HCT116 (cell line): Measurements from ENCODE around the gene KIF21B. TPM values are rescaled to one million over a fixed set of nuclear protein-coding genes. Genes with fewer than 3 reads are reported as not detected.

Experiments
- ATAC-seq: fragments of 200-7000 bp; cut with Tn5 transposase; 2 replicates; pipeline ENCODE4 v1.9.1; 2020; ENCODE audit warnings: mild to moderate bottlenecking, moderate library complexity
- BruUV-seq: library from RNA; stranded (reverse); fragments of 400-500 nt; replicated peaks from 2 replicates; lab custom pipeline; 2021; lab: Mats Ljungman, UMichigan
- CTCF ChIA-PET: fragments of 300-600 bp; sonication (Branson Sonifier 250); formaldehyde crosslinking; loops from one replicate; lab custom pipeline; 2021; ENCODE audit warnings: antibody characterized with exemption; lab: Charles Lee
- POLR2A ChIA-PET: fragments of 300-600, 350-600 bp; sonication (Branson Sonifier 250); formaldehyde crosslinking; loops from one replicate; lab custom pipeline; 2021; ENCODE audit warnings: antibody characterized with exemption; lab: Charles Lee
- RAD21 ChIA-PET, 2 experiments: fragments of 300-600 bp; sonication (Branson Sonifier 250); formaldehyde crosslinking; loops; one replicate each; lab custom pipeline; 2023; ENCODE audit warnings: low total read pairs in 2 of 2; ENCODE audit not compliant: uncharacterized antibody in 2 of 2, unreplicated experiment in 2 of 2, low non-redundant PET in 1 of 2; lab: Charles Lee
- DNase-seq: peaks from one replicate; pipeline ENCODE4 v3.0.0-alpha.2; 2010; ENCODE audit warnings: low read depth, low spot score
- H2AFZ ChIP-seq: fragments of 200-600 bp; shearing (Covaris generic), sonication (generic); 2 replicates; pipeline ENCODE4 v1.6.1; 2017; ENCODE audit warnings: low read depth, mixed run types, mixed read lengths, antibody characterized with exemption, low read length; ENCODE audit not compliant: poor library complexity, severe bottlenecking
- H3K27ac ChIP-seq: 2 replicates; pipeline ENCODE4 v1.5.1; 2012; ENCODE audit warnings: low read depth, low read length
- H3K27me3 ChIP-seq: fragments of 200-600 bp; sonication (generic); 2 replicates; pipeline ENCODE4 v1.6.1; 2016; ENCODE audit warnings: mixed run types, low read length, mixed read lengths; ENCODE audit not compliant: insufficient read depth
- H3K36me3 ChIP-seq, 2 experiments: fragments of 200-500 bp in 1 of 2; fragments of 200-600 bp in 1 of 2; sonication (Bioruptor generic) in 1 of 2; sonication (generic) in 1 of 2; 2 replicates each; pipeline versions ENCODE4 v1.5.1 to v1.6.1; 2014 to 2016; ENCODE audit warnings: low read length in 2 of 2, inconsistent platforms in 1 of 2, mixed read lengths in 1 of 2, mixed run types in 1 of 2; ENCODE audit not compliant: insufficient read depth in 2 of 2, control insufficient read depth in 1 of 2
- H3K4me1 ChIP-seq, 2 experiments: fragments of 200-600 bp in 1 of 2; sonication (generic) in 1 of 2; 2 replicates each; pipeline versions ENCODE4 v1.5.1 to v1.6.1; 2012 to 2017; ENCODE audit warnings: low read length in 2 of 2, inconsistent platforms in 1 of 2, mild to moderate bottlenecking in 1 of 2, mixed read lengths in 1 of 2, mixed run types in 1 of 2, moderate library complexity in 1 of 2; ENCODE audit not compliant: insufficient read depth in 2 of 2, control insufficient read depth in 1 of 2
- H3K4me2 ChIP-seq: fragments of 200-600 bp; sonication (generic); 2 replicates; pipeline ENCODE4 v1.6.1; 2017; ENCODE audit warnings: mixed run types, low read length, mixed read lengths
- H3K4me3 ChIP-seq, 2 experiments: fragments of 200-600 bp in 1 of 2; sonication (generic) in 1 of 2; replicated peaks in 1 of 2; 2 replicates each; pipeline ENCODE4 v1.5.1; 2011 to 2016; ENCODE audit warnings: low read length in 2 of 2, control low read depth in 1 of 2, low read depth in 1 of 2, mild to moderate bottlenecking in 1 of 2, mixed read lengths in 1 of 2, mixed run types in 1 of 2
- H3K79me2 ChIP-seq: fragments of 200-600 bp; sonication (generic); 2 replicates; pipeline ENCODE4 v1.6.1; 2017; ENCODE audit warnings: mild to moderate bottlenecking, mixed run types, low read length, moderate library complexity, mixed read lengths; ENCODE audit not compliant: insufficient read depth
- H3K9ac ChIP-seq: fragments of 200-600 bp; sonication (generic); 2 replicates; pipeline ENCODE4 v1.6.1; 2016; ENCODE audit warnings: low read length, mixed read lengths
- H3K9me2 ChIP-seq: fragments of 200-600 bp; sonication (generic), shearing (Covaris generic); 2 replicates; pipeline ENCODE4 v1.6.1; 2017; ENCODE audit warnings: mixed run types, mild to moderate bottlenecking, moderate library complexity; ENCODE audit not compliant: insufficient read depth
- H3K9me3 ChIP-seq, 2 experiments: fragments of 200-500 bp in 1 of 2; fragments of 200-600 bp in 1 of 2; sonication (Bioruptor generic) in 1 of 2; sonication (generic) in 1 of 2; 2 replicates each; pipeline ENCODE4 v1.6.1; 2014 to 2017; ENCODE audit warnings: low read length in 2 of 2, mixed read lengths in 2 of 2, inconsistent platforms in 1 of 2, low read depth in 1 of 2, mild to moderate bottlenecking in 1 of 2, mixed run types in 1 of 2, moderate library complexity in 1 of 2; ENCODE audit not compliant: control insufficient read depth in 1 of 2, insufficient read depth in 1 of 2
- H4K20me1 ChIP-seq: fragments of 200-600 bp; sonication (generic), shearing (Covaris generic); 2 replicates; pipeline ENCODE4 v1.6.1; 2017; ENCODE audit warnings: mixed run types, mild to moderate bottlenecking, moderate library complexity; ENCODE audit not compliant: insufficient read depth
- MAX ChIP-seq: IDR thresholded peaks from 2 replicates; pipeline ENCODE4 v1.6.1; 2012
- POLR2AphosphoS5 ChIP-seq: IDR thresholded peaks from 2 replicates; pipeline ENCODE4 v1.6.1; 2011; ENCODE audit warnings: mild to moderate bottlenecking, low read depth, low read length, moderate library complexity
- RAD21 ChIP-seq: IDR thresholded peaks from 2 replicates; pipeline ENCODE4 v1.6.1; 2012; ENCODE audit warnings: low read depth, mild to moderate bottlenecking
- SIN3A ChIP-seq: IDR thresholded peaks from 2 replicates; pipeline ENCODE4 v1.6.1; 2012; ENCODE audit warnings: low read depth
- intact Hi-C: fragments of 100-400 bp; cut with micrococcal nuclease; formaldehyde crosslinking; loops from 2 replicates; pipeline ENCODE4 v1.10.0; 2022
- total RNA-seq: library from RNA; stranded (reverse); gene quantifications from one replicate; pipeline ENCODE4 v1.2.1, GENCODE V29; 2021; ENCODE audit not compliant: unreplicated experiment
- TF ChIP-seq, protein P1 (sequence below): IDR thresholded peaks from 2 replicates; pipeline ENCODE4 v1.6.1; 2012; ENCODE audit warnings: low read depth
- TF ChIP-seq, protein P2 (sequence below), 3 experiments: fragments of 200-600 bp in 1 of 3; sonication (generic) in 1 of 3; IDR thresholded peaks in 2 of 3; conservative IDR thresholded peaks in 1 of 3; 2 replicates each; pipeline ENCODE4 v1.5.1; 2012 to 2017; ENCODE audit warnings: low read depth in 2 of 3, low read length in 2 of 3, antibody characterized with exemption in 1 of 3, borderline replicate concordance in 1 of 3, control low read depth in 1 of 3, mild to moderate bottlenecking in 1 of 3, mixed read lengths in 1 of 3, mixed run types in 1 of 3, moderate library complexity in 1 of 3; ENCODE audit not compliant: insufficient read depth in 1 of 3

KIF21B gene
- total RNA-seq, 1 experiment from 2014 or later, result 6.1 TPM

DNA sequence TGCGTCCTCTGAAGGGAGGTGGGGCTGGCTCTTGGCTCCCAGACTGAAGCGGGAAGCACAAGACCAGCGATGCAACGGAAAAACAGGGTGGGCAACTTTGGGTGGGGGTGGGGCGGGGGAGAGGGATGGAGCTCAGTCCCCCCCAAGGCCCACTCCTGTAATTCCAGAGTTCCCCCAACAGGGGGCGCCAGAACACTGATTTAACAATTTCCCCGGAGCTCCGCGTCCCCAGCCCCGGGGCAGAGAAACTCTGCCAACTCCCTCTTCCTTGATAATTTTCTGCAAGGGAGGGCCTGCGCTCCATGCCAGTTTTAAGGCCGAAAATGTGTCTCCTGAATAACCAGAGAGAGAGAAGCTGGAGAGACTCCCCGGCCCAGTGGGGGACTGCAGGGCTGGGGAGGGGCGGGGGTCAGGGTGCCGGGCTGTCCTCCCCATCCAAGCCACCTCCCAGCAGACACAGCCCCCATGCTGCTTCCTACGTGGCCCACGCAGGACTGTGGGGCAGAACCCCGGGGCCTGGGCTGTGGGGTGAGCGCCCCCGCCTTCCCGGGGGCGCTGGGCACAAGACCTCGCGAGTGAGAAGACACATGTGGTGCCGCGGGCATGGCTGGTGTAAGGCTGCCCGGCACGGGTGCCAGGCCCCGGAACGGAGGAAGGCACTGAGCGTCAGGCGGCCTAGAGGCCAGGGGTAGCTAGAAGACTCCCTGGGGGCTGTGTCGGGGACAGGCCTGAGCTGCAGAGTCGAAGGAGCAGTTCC is 51.4 kb downstream of the KIF21B start:
- Histone ChIP-seq H3K4me2 (peak overlapping the region; percentile 40; the same call in 1 of the 2 replicates), H3K4me1 (peaks cover 0 to 4% of the 10 kb centered on the region in 2 experiments; a peak in 2 of 4 replicates), H3K79me2 (no peaks in the 10 kb centered on the region), H3K27me3 (no peaks in the 10 kb centered on the region), H4K20me1 (no peaks in the 10 kb centered on the region), H3K9ac (no peak overlapping the region), H3K9me2 (no peaks in the 10 kb centered on the region), H3K4me3 (no peak overlapping the region), H3K36me3 (no peaks in the 10 kb centered on the region), H3K9me3 (no peaks in the 10 kb centered on the region), H3K27ac (no peak overlapping the region), H2AFZ (no peak overlapping the region)
- intact Hi-C loops, result loop anchor here (1.0 to 10.0 kb wide), 3 partner anchors 71 to 253 kb away; no protein-coding TSS in a partner anchor
- BruUV-seq, result no TSS peak
- TF ChIP-seq SIN3A, result no peak
- TF ChIP-seq, protein P1, sequence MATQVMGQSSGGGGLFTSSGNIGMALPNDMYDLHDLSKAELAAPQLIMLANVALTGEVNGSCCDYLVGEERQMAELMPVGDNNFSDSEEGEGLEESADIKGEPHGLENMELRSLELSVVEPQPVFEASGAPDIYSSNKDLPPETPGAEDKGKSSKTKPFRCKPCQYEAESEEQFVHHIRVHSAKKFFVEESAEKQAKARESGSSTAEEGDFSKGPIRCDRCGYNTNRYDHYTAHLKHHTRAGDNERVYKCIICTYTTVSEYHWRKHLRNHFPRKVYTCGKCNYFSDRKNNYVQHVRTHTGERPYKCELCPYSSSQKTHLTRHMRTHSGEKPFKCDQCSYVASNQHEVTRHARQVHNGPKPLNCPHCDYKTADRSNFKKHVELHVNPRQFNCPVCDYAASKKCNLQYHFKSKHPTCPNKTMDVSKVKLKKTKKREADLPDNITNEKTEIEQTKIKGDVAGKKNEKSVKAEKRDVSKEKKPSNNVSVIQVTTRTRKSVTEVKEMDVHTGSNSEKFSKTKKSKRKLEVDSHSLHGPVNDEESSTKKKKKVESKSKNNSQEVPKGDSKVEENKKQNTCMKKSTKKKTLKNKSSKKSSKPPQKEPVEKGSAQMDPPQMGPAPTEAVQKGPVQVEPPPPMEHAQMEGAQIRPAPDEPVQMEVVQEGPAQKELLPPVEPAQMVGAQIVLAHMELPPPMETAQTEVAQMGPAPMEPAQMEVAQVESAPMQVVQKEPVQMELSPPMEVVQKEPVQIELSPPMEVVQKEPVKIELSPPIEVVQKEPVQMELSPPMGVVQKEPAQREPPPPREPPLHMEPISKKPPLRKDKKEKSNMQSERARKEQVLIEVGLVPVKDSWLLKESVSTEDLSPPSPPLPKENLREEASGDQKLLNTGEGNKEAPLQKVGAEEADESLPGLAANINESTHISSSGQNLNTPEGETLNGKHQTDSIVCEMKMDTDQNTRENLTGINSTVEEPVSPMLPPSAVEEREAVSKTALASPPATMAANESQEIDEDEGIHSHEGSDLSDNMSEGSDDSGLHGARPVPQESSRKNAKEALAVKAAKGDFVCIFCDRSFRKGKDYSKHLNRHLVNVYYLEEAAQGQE, result no peak
- TF ChIP-seq MAX, result no peak
- peak; percentile 87 for TF ChIP-seq RAD21
- TF ChIP-seq, protein P2, sequence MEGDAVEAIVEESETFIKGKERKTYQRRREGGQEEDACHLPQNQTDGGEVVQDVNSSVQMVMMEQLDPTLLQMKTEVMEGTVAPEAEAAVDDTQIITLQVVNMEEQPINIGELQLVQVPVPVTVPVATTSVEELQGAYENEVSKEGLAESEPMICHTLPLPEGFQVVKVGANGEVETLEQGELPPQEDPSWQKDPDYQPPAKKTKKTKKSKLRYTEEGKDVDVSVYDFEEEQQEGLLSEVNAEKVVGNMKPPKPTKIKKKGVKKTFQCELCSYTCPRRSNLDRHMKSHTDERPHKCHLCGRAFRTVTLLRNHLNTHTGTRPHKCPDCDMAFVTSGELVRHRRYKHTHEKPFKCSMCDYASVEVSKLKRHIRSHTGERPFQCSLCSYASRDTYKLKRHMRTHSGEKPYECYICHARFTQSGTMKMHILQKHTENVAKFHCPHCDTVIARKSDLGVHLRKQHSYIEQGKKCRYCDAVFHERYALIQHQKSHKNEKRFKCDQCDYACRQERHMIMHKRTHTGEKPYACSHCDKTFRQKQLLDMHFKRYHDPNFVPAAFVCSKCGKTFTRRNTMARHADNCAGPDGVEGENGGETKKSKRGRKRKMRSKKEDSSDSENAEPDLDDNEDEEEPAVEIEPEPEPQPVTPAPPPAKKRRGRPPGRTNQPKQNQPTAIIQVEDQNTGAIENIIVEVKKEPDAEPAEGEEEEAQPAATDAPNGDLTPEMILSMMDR (IDR thresholded peaks at IDR 0.05 in 2 of 3, conservative IDR thresholded peaks at IDR 0.05 in 1 of 3; ENCODE audit: borderline replicate concordance in 1 of 3, insufficient read depth in 1 of 3, low read depth in 2 of 3, low read length in 2 of 3), result peak; percentile 61 to 76 (median 72)
- TF ChIP-seq POLR2AphosphoS5, result no peak
- ChIA-PET CTCF (interaction anchor here (0.7 to 3.3 kb wide), 31 partner anchors 8 to 413 kb away, joined by 3 to 45 read pairs (median 6); partner anchors contain the start of genes ASCL5, CACNA1S, KIF21B and TMEM9), RAD21 (interaction anchor here (0.7 to 2.9 kb wide), 9 partner anchors 71 to 258 kb away, joined by 3 to 13 read pairs (median 4); no protein-coding TSS in a partner anchor), POLR2A (interaction anchor here (0.6 to 1.9 kb wide), 3 partner anchors 69 to 949 kb away, joined by 3 to 7 read pairs (median 3); no protein-coding TSS in a partner anchor)
- DNase-seq (peak; percentile 8), ATAC-seq (peak; percentile 71)
